Ectodermal cell (in vitro differentiated cells): ENCODE results near the gene KLF3.

Experiments used
- H3K27ac ChIP-seq: 2 replicates; pipeline ENCODE4 v1.7.0; 2013; ENCODE audit warnings: mild to moderate bottlenecking, low read depth, low read length; ENCODE audit not compliant: insufficient read depth, poor library complexity, severe bottlenecking
- H3K27me3 ChIP-seq: 2 replicates; pipeline ENCODE4 v1.7.0; 2013; ENCODE audit warnings: mild to moderate bottlenecking, low read length; ENCODE audit not compliant: insufficient read depth, control insufficient read depth, poor library complexity, severe bottlenecking
- H3K36me3 ChIP-seq: one replicate; pipeline ENCODE4 v1.7.0; 2013; ENCODE audit warnings: low read length; ENCODE audit not compliant: control insufficient read depth, insufficient read depth
- H3K4me1 ChIP-seq: one replicate; pipeline ENCODE4 v1.7.0; 2013; ENCODE audit warnings: low read length; ENCODE audit not compliant: control insufficient read depth, insufficient read depth
- H3K4me3 ChIP-seq: 2 replicates; pipeline ENCODE4 v1.7.0; 2013; ENCODE audit warnings: low read depth, low read length, control low read depth; ENCODE audit not compliant: insufficient read depth
- H3K9me3 ChIP-seq: 2 replicates; pipeline ENCODE4 v1.7.0; 2013; ENCODE audit warnings: mild to moderate bottlenecking, low read length, moderate library complexity; ENCODE audit not compliant: control insufficient read depth
- WGBS, 2 experiments: methylation state at CpG; one replicate each; pipeline ENCODE4 v1.1.7; 2013; ENCODE audit warnings: missing lambda C conversion rate in 2 of 2; 5-methylcytosine and 5-hydroxymethylcytosine counted together

The KLF3 gene

GRCh38 chr4:38734911-38735310 lies 70.9 kb downstream of the KLF3 start:
- no peaks in the 10 kb centered on the region for H3K36me3 ChIP-seq
- 97 to 100% methylated on average over 2 of the region's 2 CpGs for WGBS, 2 experiments
- peaks cover 2% of the 10 kb centered on the region for H3K9me3 ChIP-seq
- H3K27me3 ChIP-seq = no peaks in the 10 kb centered on the region
- H3K27ac ChIP-seq = no peak overlapping the region
- H3K4me1 ChIP-seq = no peaks in the 10 kb centered on the region
- no peak overlapping the region for H3K4me3 ChIP-seq

GRCh38 chr4:38735870-38736269 lies 71.9 kb downstream of the KLF3 start:
- H3K27me3 ChIP-seq = no peaks in the 10 kb centered on the region
- no peak overlapping the region for H3K27ac ChIP-seq
- no peak overlapping the region for H3K4me3 ChIP-seq
- peaks cover 2% of the 10 kb centered on the region for H3K9me3 ChIP-seq
- no peaks in the 10 kb centered on the region for H3K4me1 ChIP-seq
- H3K36me3 ChIP-seq = no peaks in the 10 kb centered on the region
- WGBS, 2 experiments = 91 to 93% methylated on average over 3 of the region's 3 CpGs

- Histone ChIP-seq H3K9me3 (no peaks in the 10 kb centered on the region), H3K4me3 (no peak overlapping the region), H3K36me3 (no peaks in the 10 kb centered on the region), H3K27ac (no peak overlapping the region), H3K27me3 (no peaks in the 10 kb centered on the region), H3K4me1 (no peaks in the 10 kb centered on the region)
- 94 to 97% methylated on average over 3 to 5 of the region's 6 CpGs for WGBS, 2 experiments
Observed at GRCh38 chr4:38738940-38739803, 75.2 kb downstream of the KLF3 start.

GRCh38 chr4:38740303-38740702 lies 76.3 kb downstream of the KLF3 start:
- Histone ChIP-seq H3K27me3 (no peaks in the 10 kb centered on the region), H3K9me3 (no peaks in the 10 kb centered on the region), H3K4me3 (no peak overlapping the region), H3K27ac (no peak overlapping the region), H3K36me3 (no peaks in the 10 kb centered on the region), H3K4me1 (no peaks in the 10 kb centered on the region)
- 96 to 98% methylated on average over 2 of the region's 2 CpGs for WGBS, 2 experiments

- 90 to 95% methylated on average over 1 of the region's 1 CpG for WGBS, 2 experiments
- no peak overlapping the region for H3K27ac ChIP-seq
- H3K4me1 ChIP-seq = no peaks in the 10 kb centered on the region
- H3K27me3 ChIP-seq = no peaks in the 10 kb centered on the region
- no peak overlapping the region for H3K4me3 ChIP-seq
- no peaks in the 10 kb centered on the region for H3K36me3 ChIP-seq
- H3K9me3 ChIP-seq = no peaks in the 10 kb centered on the region
Observed at GRCh38 chr4:38743866-38744265, 79.9 kb downstream of the KLF3 start.

GRCh38 chr4:38745881-38746280 lies 81.9 kb downstream of the KLF3 start:
- Histone ChIP-seq H3K27ac (no peak overlapping the region), H3K4me3 (no peak overlapping the region), H3K9me3 (no peaks in the 10 kb centered on the region), H3K27me3 (no peaks in the 10 kb centered on the region), H3K36me3 (no peaks in the 10 kb centered on the region), H3K4me1 (no peaks in the 10 kb centered on the region)
- 93 to 95% methylated on average over 5 of the region's 5 CpGs for WGBS, 2 experiments

- Histone ChIP-seq H3K36me3 (no peaks in the 10 kb centered on the region), H3K4me3 (no peak overlapping the region), H3K27ac (no peak overlapping the region), H3K27me3 (no peaks in the 10 kb centered on the region), H3K4me1 (peaks cover 4% of the 10 kb centered on the region), H3K9me3 (no peaks in the 10 kb centered on the region)
Observed at GRCh38 chr4:38747629-38748028, 83.6 kb downstream of the KLF3 start.

- Histone ChIP-seq H3K4me3 (no peak overlapping the region), H3K4me1 (peaks cover 4% of the 10 kb centered on the region), H3K27me3 (no peaks in the 10 kb centered on the region), H3K27ac (no peak overlapping the region), H3K9me3 (no peaks in the 10 kb centered on the region), H3K36me3 (no peaks in the 10 kb centered on the region)
- whole genome bisulfite sequencing, 2 experiments = 86% methylated on average over 3 of the region's 4 CpGs; no CpG with 5 or more reads in 1 of the 2 experiments
Observed at GRCh38 chr4:38749336-38749735, 85.3 kb downstream of the KLF3 start.
